Thoracic aorta (tissue), 2 donors: ENCODE measurements around the gene B3GALT6. TPM values are rescaled to one million over a fixed set of nuclear protein-coding genes. Genes with fewer than 3 reads are reported as not detected.

ENCODE experiments used
- ATAC-seq: fragments of 150-250 bp; one replicate; pipeline ENCODE4 v1.8.0; 2017; ENCODE audit warnings: low read depth; ENCODE audit not compliant: insufficient number of reproducible peaks, low FRiP score
- DNase-seq: peaks from one replicate; pipeline ENCODE4 v3.0.0-alpha.2; 2020; ENCODE audit warnings: low spot score
- H3K27ac ChIP-seq, 2 donors: fragments of 200-600 bp; sonication (generic); 1 replicate in 1 of 2; 2 replicates in 1 of 2; pipeline ENCODE4 v1.5.1; 2016; ENCODE audit warnings: mild to moderate bottlenecking in 2 of 2, moderate library complexity in 2 of 2
- H3K27me3 ChIP-seq: fragments of 200-600 bp; sonication (generic); replicated peaks from 2 replicates; pipeline ENCODE4 v1.6.0; 2016; ENCODE audit warnings: mild to moderate bottlenecking; ENCODE audit not compliant: insufficient read depth
- H3K36me3 ChIP-seq: fragments of 200-600 bp; sonication (generic); one replicate; pipeline ENCODE4 v1.5.1; 2016
- H3K4me1 ChIP-seq, 2 donors: fragments of 200-600 bp; sonication (generic); 1 replicate in 1 of 2; 2 replicates in 1 of 2; pipeline versions ENCODE4 v1.5.1 to v1.6.0; 2016; ENCODE audit warnings: low read depth in 2 of 2, mild to moderate bottlenecking in 1 of 2; ENCODE audit not compliant: control insufficient read depth in 1 of 2
- H3K4me3 ChIP-seq: fragments of 200-600 bp; sonication (generic); 2 replicates; pipeline ENCODE4 v1.5.1; 2016; ENCODE audit warnings: mild to moderate bottlenecking
- H3K9me3 ChIP-seq: fragments of 200-600 bp; sonication (generic); 2 replicates; pipeline ENCODE4 v1.5.1; 2016
- total RNA-seq, 2 donors: library from RNA; depleted of rRNA; stranded (reverse); fragments of >200 nt; gene quantifications; one replicate each; pipeline versions ENCODE4 v1.1.0 to v1.2.3, GENCODE V29; 2016
- TF ChIP-seq, protein P1 (sequence below): fragments of 200-600 bp; sonication (generic); IDR thresholded peaks from one replicate; pipeline ENCODE4 v1.5.1; 2019; ENCODE audit warnings: antibody characterized with exemption

The B3GALT6 gene
- total RNA-seq, 2 donors from 2014 or later = 15.5 to 25.3 TPM

GRCh38 chr1:1242461-1243265 lies 10.6 kb downstream of the B3GALT6 start:
- Histone ChIP-seq H3K36me3 (no peaks in the 10 kb centered on the region), H3K4me3 (no peak overlapping the region), H3K9me3 (no peaks in the 10 kb centered on the region), H3K27ac (no peak overlapping the region), H3K4me1 (no peaks in the 10 kb centered on the region), H3K27me3 (no peaks in the 10 kb centered on the region)
- ATAC-seq (no peak), DNase-seq (no peak)
- TF ChIP-seq, protein P1, sequence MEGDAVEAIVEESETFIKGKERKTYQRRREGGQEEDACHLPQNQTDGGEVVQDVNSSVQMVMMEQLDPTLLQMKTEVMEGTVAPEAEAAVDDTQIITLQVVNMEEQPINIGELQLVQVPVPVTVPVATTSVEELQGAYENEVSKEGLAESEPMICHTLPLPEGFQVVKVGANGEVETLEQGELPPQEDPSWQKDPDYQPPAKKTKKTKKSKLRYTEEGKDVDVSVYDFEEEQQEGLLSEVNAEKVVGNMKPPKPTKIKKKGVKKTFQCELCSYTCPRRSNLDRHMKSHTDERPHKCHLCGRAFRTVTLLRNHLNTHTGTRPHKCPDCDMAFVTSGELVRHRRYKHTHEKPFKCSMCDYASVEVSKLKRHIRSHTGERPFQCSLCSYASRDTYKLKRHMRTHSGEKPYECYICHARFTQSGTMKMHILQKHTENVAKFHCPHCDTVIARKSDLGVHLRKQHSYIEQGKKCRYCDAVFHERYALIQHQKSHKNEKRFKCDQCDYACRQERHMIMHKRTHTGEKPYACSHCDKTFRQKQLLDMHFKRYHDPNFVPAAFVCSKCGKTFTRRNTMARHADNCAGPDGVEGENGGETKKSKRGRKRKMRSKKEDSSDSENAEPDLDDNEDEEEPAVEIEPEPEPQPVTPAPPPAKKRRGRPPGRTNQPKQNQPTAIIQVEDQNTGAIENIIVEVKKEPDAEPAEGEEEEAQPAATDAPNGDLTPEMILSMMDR = no peak

GRCh38 chr1:1243266-1243660 lies 11.2 kb downstream of the B3GALT6 start:
- Histone ChIP-seq H3K27me3 (no peaks in the 10 kb centered on the region), H3K4me3 (no peak overlapping the region), H3K27ac (no peak overlapping the region), H3K4me1 (no peaks in the 10 kb centered on the region), H3K9me3 (no peaks in the 10 kb centered on the region), H3K36me3 (no peaks in the 10 kb centered on the region)
- no peak for DNase-seq
- no peak for ATAC-seq
- TF ChIP-seq, protein P1 = no peak

DNA sequence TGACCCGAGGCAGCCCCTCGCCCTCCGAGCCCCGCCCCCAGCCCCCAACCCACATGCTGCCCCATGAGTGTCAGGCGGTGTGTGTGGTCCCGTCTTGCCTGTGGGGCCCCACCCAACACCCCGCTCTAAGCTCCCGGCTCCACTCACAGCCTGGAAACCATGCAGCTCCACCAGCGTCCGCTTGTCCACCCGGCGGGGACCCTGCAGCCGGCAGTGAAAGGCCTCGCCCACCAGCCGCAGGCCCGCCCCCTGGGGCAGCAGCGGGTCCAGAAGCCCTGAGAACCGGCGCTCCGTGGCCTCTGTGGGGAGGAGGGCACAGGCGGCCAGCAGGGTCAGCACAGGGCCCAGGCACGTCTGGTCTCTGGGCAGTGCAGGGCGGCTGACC lies 11.8 kb downstream of the B3GALT6 start:
- ATAC-seq = no peak
- no peak overlapping the region for H3K4me3 ChIP-seq
- H3K27ac ChIP-seq = no peak overlapping the region
- DNase-seq = no peak
- H3K4me1 ChIP-seq = no peaks in the 10 kb centered on the region
- TF ChIP-seq, protein P1 = no peak
- H3K27me3 ChIP-seq = no peaks in the 10 kb centered on the region
- H3K36me3 ChIP-seq = no peaks in the 10 kb centered on the region
- no peaks in the 10 kb centered on the region for H3K9me3 ChIP-seq

DNA sequence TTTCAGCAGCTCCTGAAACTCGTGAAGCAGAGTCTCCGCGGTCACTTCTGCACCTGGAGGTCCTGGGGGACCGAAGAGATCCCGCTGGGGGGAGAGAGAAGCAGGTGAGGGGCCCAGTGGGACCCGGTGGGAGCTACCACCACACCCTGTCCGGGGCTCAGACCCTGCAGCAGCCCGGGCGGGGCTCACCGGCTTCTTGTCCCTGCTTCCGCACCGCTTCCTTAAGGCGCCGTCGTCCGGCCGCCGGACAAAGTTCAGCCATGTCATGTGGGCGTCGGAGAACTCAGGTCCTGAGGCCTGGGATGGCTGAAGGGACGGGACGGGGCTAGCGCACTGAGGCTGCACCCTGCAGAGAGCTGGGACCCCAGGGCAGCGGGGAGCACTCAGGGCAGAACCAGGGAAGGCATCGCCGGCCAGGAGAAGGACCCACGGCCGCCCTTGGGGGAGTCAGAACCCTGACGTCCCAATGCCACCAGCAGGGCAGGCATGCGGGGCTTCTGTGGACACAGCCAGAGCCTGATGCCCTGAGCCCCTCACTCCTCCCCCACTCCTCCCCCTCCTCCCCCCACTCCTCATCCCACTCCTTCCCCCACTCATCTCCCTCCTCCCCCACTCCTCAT lies 12.3 kb downstream of the B3GALT6 start:
- no peaks in the 10 kb centered on the region for H3K36me3 ChIP-seq
- no peak for DNase-seq
- TF ChIP-seq, protein P1 = no peak
- no peaks in the 10 kb centered on the region for H3K27me3 ChIP-seq
- no peaks in the 10 kb centered on the region for H3K4me1 ChIP-seq
- no peak overlapping the region for H3K27ac ChIP-seq
- no peak for ATAC-seq
- H3K9me3 ChIP-seq = no peaks in the 10 kb centered on the region
- no peak overlapping the region for H3K4me3 ChIP-seq

DNA sequence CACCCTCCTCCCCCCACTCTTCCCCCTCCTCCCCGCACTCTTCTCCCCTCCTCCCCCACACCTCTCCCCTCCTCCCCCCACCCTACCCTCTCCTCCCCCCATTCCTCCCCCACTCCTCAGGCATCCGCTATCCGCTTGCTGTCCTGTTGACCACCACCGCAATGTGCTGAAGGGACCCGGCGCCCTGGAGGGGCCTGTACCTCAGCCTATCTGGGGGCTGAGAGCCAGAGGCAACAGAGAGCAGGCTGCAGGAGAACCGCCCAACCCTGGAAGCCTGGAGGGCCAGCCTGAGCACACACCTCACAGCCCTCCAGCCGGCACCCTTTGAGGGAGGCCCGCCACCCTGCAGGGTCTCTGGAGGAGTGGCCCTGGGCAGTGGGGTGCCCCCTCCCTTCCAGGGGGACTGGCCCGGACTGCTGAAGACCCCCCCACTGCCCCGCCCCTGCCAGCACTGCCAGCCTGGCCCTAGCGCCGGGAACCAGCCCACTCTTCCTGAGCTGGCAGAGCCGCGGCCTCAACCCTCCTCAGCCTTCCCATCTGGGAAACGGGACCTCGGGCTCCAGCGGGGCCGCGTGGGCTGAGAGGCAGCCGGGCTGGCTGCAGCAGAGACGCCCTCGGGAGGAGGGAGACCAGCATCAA lies 13.3 kb downstream of the B3GALT6 start:
- H3K27me3 ChIP-seq = no peaks in the 10 kb centered on the region

More for the DNA sequence above, 13.3 kb downstream of the B3GALT6 start:
- H3K36me3 ChIP-seq = no peaks in the 10 kb centered on the region
- ATAC-seq = no peak
- H3K9me3 ChIP-seq = no peaks in the 10 kb centered on the region
- DNase-seq = no peak
- TF ChIP-seq, protein P1 = no peak
- H3K27ac ChIP-seq = no peak overlapping the region
- no peaks in the 10 kb centered on the region for H3K4me1 ChIP-seq
- no peak overlapping the region for H3K4me3 ChIP-seq
